ENCODE results near the gene UBQLN1.

The UBQLN1 gene

GRCh38 chr9:83675466-83675865 is 32.3 kb downstream of the UBQLN1 start:
- TF ChIP-seq PATZ1 (CRISPR knock-in tag; IDR thresholded peaks at IDR 0.05; ENCODE audit: borderline replicate concordance) (no peak), ISL1 (CRISPR knock-in tag; IDR thresholded peaks at IDR 0.05) (peak; percentile 24; the same call in 1 of the 2 replicates)
- ATAC-seq, result no peak

GRCh38 chr9:83671451-83671850 is 36.3 kb downstream of the UBQLN1 start:
- TF ChIP-seq TOX (CRISPR knock-in tag; IDR thresholded peaks at IDR 0.05; ENCODE audit: borderline replicate concordance), result no peak
- TF ChIP-seq RARB (CRISPR knock-in tag; IDR thresholded peaks at IDR 0.05), result no peak
- no peak for TF ChIP-seq ZNF565 (CRISPR knock-in tag; conservative IDR thresholded peaks at IDR 0.05; ENCODE audit: low read depth)
- no peak for TF ChIP-seq ZC3H10 (CRISPR knock-in tag; IDR thresholded peaks at IDR 0.05)
- no peak for TF ChIP-seq ZFP30 (CRISPR knock-in tag; IDR thresholded peaks at IDR 0.05)
- no peak for TF ChIP-seq BACH2 (CRISPR knock-in tag; IDR thresholded peaks at IDR 0.05; ENCODE audit: borderline replicate concordance)

GRCh38 chr9:83670381-83670780 is 37.4 kb downstream of the UBQLN1 start:
- TF ChIP-seq ZNF70 (CRISPR knock-in tag; IDR thresholded peaks at IDR 0.05) (no peak), TSHZ2 (CRISPR knock-in tag; IDR thresholded peaks at IDR 0.05) (no peak), CSRNP3 (CRISPR knock-in tag; IDR thresholded peaks at IDR 0.05) (no peak), TCF4 (CRISPR knock-in tag; IDR thresholded peaks at IDR 0.05; ENCODE audit: borderline replicate concordance) (no peak), BACH2 (CRISPR knock-in tag; IDR thresholded peaks at IDR 0.05; ENCODE audit: borderline replicate concordance) (no peak), ZFP30 (CRISPR knock-in tag; IDR thresholded peaks at IDR 0.05) (no peak), ESRRG (CRISPR knock-in tag; IDR thresholded peaks at IDR 0.05) (no peak), ZC3H10 (CRISPR knock-in tag; IDR thresholded peaks at IDR 0.05) (no peak), ZNF8 (CRISPR knock-in tag; IDR thresholded peaks at IDR 0.05) (no peak), ZFP3 (CRISPR knock-in tag; IDR thresholded peaks at IDR 0.05) (no peak), ARNTL (CRISPR knock-in tag; IDR thresholded peaks at IDR 0.05; ENCODE audit: borderline replicate concordance, low read depth) (no peak), PPARA (CRISPR knock-in tag; IDR thresholded peaks at IDR 0.05; ENCODE audit: borderline replicate concordance) (no peak), SNAI2 (CRISPR knock-in tag; IDR thresholded peaks at IDR 0.05) (no peak), OSR1 (CRISPR knock-in tag; IDR thresholded peaks at IDR 0.05) (no peak), CREB5 (CRISPR knock-in tag; IDR thresholded peaks at IDR 0.05; ENCODE audit: low read depth) (no peak), CSDC2 (CRISPR knock-in tag; IDR thresholded peaks at IDR 0.05) (no peak), ZNF565 (CRISPR knock-in tag; conservative IDR thresholded peaks at IDR 0.05; ENCODE audit: low read depth) (no peak)
- ATAC-seq, result no peak

More at GRCh38 chr9:83671451-83671850, 36.3 kb downstream of the UBQLN1 start:
- no peak for ATAC-seq

- ATAC-seq, result no peak
- TF ChIP-seq TCF4 (CRISPR knock-in tag; IDR thresholded peaks at IDR 0.05; ENCODE audit: borderline replicate concordance), result no peak
- no peak for TF ChIP-seq SNAI2 (CRISPR knock-in tag; IDR thresholded peaks at IDR 0.05)
- TF ChIP-seq CREB5 (CRISPR knock-in tag; IDR thresholded peaks at IDR 0.05; ENCODE audit: low read depth), result no peak
- TF ChIP-seq POU6F1 (CRISPR knock-in tag; IDR thresholded peaks at IDR 0.05; ENCODE audit: borderline replicate concordance, low read depth), result no peak
- TF ChIP-seq PPARA (CRISPR knock-in tag; IDR thresholded peaks at IDR 0.05; ENCODE audit: borderline replicate concordance), result no peak
- TF ChIP-seq PATZ1 (CRISPR knock-in tag; IDR thresholded peaks at IDR 0.05; ENCODE audit: borderline replicate concordance), result no peak
- no peak for TF ChIP-seq ZFP30 (CRISPR knock-in tag; IDR thresholded peaks at IDR 0.05)
- TF ChIP-seq GLIS3 (CRISPR knock-in tag; IDR thresholded peaks at IDR 0.05), result no peak
- TF ChIP-seq ARNTL (CRISPR knock-in tag; IDR thresholded peaks at IDR 0.05; ENCODE audit: borderline replicate concordance, low read depth), result no peak
- no peak for TF ChIP-seq BACH2 (CRISPR knock-in tag; IDR thresholded peaks at IDR 0.05; ENCODE audit: borderline replicate concordance)
- no peak for TF ChIP-seq ZNF8 (CRISPR knock-in tag; IDR thresholded peaks at IDR 0.05)
- no peak for TF ChIP-seq CSDC2 (CRISPR knock-in tag; IDR thresholded peaks at IDR 0.05)
- TF ChIP-seq ESRRG (CRISPR knock-in tag; IDR thresholded peaks at IDR 0.05), result no peak
- no peak for TF ChIP-seq ZFP3 (CRISPR knock-in tag; IDR thresholded peaks at IDR 0.05)
- no peak for TF ChIP-seq ZNF70 (CRISPR knock-in tag; IDR thresholded peaks at IDR 0.05)
These were observed 38.7 kb downstream of the UBQLN1 start for GRCh38 chr9:83669067-83669466.
